PFSK-1 (cell line): Measurements from ENCODE around the gene ASTE1.

ENCODE experiments used
- FOXP2 ChIP-seq: optimal IDR thresholded peaks from 2 replicates; pipeline ENCODE3; 2011; ENCODE audit warnings: borderline replicate concordance, control low read depth, inconsistent platforms; ENCODE audit not compliant: insufficient read depth; ENCODE audit errors: extremely low read length, extremely low read depth
- POLR2AphosphoS5 ChIP-seq: IDR thresholded peaks from 2 replicates; pipeline ENCODE4 v1.6.1; 2012; ENCODE audit warnings: low read depth, mild to moderate bottlenecking, control low read depth, low read length, moderate library complexity
- SIN3A ChIP-seq: IDR thresholded peaks from 2 replicates; pipeline ENCODE4 v1.6.1; 2012; ENCODE audit warnings: mild to moderate bottlenecking, low read length, moderate library complexity, borderline replicate concordance; ENCODE audit not compliant: insufficient read depth
- TAF1 ChIP-seq: IDR thresholded peaks from 2 replicates; pipeline ENCODE4 v1.6.1; 2012; ENCODE audit warnings: low read length, control low read depth, borderline replicate concordance; ENCODE audit not compliant: insufficient read depth
- TF ChIP-seq, protein P1 (sequence below), 2 experiments: IDR thresholded peaks; 2 replicates each; pipeline versions ENCODE4 v1.6.1 to v1.8.0; 2011 to 2012; ENCODE audit warnings: low read depth in 2 of 2, low read length in 2 of 2, control low read depth in 1 of 2, inconsistent platforms in 1 of 2, mild to moderate bottlenecking in 1 of 2, moderate library complexity in 1 of 2; ENCODE audit not compliant: insufficient read depth in 1 of 2

DNA sequence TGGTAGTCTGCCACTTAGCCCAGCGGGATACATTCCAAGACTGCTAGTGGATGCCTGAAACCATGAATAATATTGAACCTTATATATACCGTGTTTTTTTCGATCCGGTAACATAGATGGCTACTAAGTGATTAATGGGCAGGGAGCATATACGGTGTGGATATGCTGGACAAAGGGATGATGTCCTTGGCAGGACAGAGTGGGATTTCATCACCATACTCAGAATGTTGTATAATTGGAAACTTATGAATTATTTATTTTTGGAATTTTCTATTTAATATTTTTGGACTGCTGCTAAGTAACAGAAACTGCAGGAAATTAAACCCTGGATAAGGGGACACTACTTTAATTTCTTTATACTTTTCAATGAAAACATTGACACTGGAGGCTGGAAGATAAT lies 53.2 kb downstream of the ASTE1 start:
- TF ChIP-seq TAF1 (no peak), POLR2AphosphoS5 (no peak), SIN3A (no peak), FOXP2 (no peak)
- TF ChIP-seq, protein P1, sequence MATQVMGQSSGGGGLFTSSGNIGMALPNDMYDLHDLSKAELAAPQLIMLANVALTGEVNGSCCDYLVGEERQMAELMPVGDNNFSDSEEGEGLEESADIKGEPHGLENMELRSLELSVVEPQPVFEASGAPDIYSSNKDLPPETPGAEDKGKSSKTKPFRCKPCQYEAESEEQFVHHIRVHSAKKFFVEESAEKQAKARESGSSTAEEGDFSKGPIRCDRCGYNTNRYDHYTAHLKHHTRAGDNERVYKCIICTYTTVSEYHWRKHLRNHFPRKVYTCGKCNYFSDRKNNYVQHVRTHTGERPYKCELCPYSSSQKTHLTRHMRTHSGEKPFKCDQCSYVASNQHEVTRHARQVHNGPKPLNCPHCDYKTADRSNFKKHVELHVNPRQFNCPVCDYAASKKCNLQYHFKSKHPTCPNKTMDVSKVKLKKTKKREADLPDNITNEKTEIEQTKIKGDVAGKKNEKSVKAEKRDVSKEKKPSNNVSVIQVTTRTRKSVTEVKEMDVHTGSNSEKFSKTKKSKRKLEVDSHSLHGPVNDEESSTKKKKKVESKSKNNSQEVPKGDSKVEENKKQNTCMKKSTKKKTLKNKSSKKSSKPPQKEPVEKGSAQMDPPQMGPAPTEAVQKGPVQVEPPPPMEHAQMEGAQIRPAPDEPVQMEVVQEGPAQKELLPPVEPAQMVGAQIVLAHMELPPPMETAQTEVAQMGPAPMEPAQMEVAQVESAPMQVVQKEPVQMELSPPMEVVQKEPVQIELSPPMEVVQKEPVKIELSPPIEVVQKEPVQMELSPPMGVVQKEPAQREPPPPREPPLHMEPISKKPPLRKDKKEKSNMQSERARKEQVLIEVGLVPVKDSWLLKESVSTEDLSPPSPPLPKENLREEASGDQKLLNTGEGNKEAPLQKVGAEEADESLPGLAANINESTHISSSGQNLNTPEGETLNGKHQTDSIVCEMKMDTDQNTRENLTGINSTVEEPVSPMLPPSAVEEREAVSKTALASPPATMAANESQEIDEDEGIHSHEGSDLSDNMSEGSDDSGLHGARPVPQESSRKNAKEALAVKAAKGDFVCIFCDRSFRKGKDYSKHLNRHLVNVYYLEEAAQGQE (IDR thresholded peaks at IDR 0.05; ENCODE audit: insufficient read depth in 1 of 2, low read depth in 2 of 2, low read length in 2 of 2), result no peak
